T-cell (primary cell): ENCODE results near the gene F2. TPM values are rescaled to one million over a fixed set of nuclear protein-coding genes. Genes with fewer than 3 reads are reported as not detected.

Experiments used
- ATAC-seq, 4 experiments: fragments of 200-7000 bp in 3 of 4; fragments of 150-1000 bp in 1 of 4; cut with Tn5 transposase; replicated peaks in 1 of 4; 1 replicate in 3 of 4; 2 replicates in 1 of 4; pipeline ENCODE4 v1.10.0; 2021; ENCODE audit warnings: moderate library complexity in 3 of 4, mild to moderate bottlenecking in 2 of 4, moderate number of reproducible peaks in 1 of 4
- CTCF ChIA-PET, 2 donors: fragments of 300-600 bp; sonication (Branson Sonifier 250); formaldehyde crosslinking; loops; one replicate each; lab custom pipeline; 2022; ENCODE audit warnings: antibody characterized with exemption in 2 of 2; lab: Charles Lee
- POLR2A ChIA-PET, 2 donors: fragments of 300-600 bp; sonication (Branson Sonifier 250); formaldehyde crosslinking; loops; one replicate each; lab custom pipeline; 2022; ENCODE audit warnings: antibody characterized with exemption in 2 of 2; lab: Charles Lee
- DNase-seq, 35 experiments: peaks; one replicate each; pipeline versions ENCODE4 v3.0.0 to v3.0.0-alpha.2; 2013 to 2023
- H3K27ac ChIP-seq: one replicate; pipeline ENCODE4 v1.5.1; 2013; ENCODE audit warnings: low read length
- H3K27me3 ChIP-seq, 2 experiments: replicated peaks in 1 of 2; 1 replicate in 1 of 2; 2 replicates in 1 of 2; pipeline versions ENCODE4 v1.6.1 to v1.7.0; 2013; ENCODE audit warnings: low read length in 1 of 2, mixed read lengths in 1 of 2; ENCODE audit not compliant: control insufficient read depth in 2 of 2, insufficient read depth in 2 of 2; ENCODE audit errors: extremely low read depth in 1 of 2
- H3K36me3 ChIP-seq, 2 donors: 1 replicate in 1 of 2; 2 replicates in 1 of 2; pipeline versions ENCODE4 v1.6.1 to v1.7.0; 2013; ENCODE audit warnings: low read length in 1 of 2; ENCODE audit not compliant: control insufficient read depth in 2 of 2, insufficient read depth in 1 of 2; ENCODE audit errors: extremely low read depth in 1 of 2
- H3K4me1 ChIP-seq, 2 experiments: 1 replicate in 1 of 2; 2 replicates in 1 of 2; pipeline versions ENCODE4 v1.6.1 to v1.7.0; 2013; ENCODE audit warnings: low read length in 2 of 2, mixed read lengths in 1 of 2; ENCODE audit not compliant: insufficient read depth in 2 of 2, control insufficient read depth in 1 of 2; ENCODE audit errors: extremely low read depth in 1 of 2
- H3K4me3 ChIP-seq, 2 donors: 1 replicate in 1 of 2; 2 replicates in 1 of 2; pipeline versions ENCODE4 v1.5.1 to v1.7.0; 2013; ENCODE audit warnings: mild to moderate bottlenecking in 2 of 2, low read length in 1 of 2, moderate library complexity in 1 of 2; ENCODE audit not compliant: control insufficient read depth in 1 of 2; ENCODE audit errors: extremely low read depth in 1 of 2
- H3K9me3 ChIP-seq: 2 replicates; pipeline ENCODE4 v1.7.0; 2013
- H3K27ac Mint-ChIP-seq, 2 donors: one replicate each; pipeline ENCODE4 v1.8.0; 2020 to 2021; ENCODE audit warnings: mild to moderate bottlenecking in 2 of 2, mixed read lengths in 2 of 2
- H3K27me3 Mint-ChIP-seq, 2 donors: one replicate each; pipeline ENCODE4 v1.8.0; 2021 to 2022; ENCODE audit warnings: mixed read lengths in 2 of 2
- H3K36me3 Mint-ChIP-seq: one replicate; pipeline ENCODE4 v1.8.0; 2021; ENCODE audit warnings: mixed read lengths
- H3K4me1 Mint-ChIP-seq, 3 donors: one replicate each; pipeline ENCODE4 v1.8.0; 2020 to 2022; ENCODE audit warnings: mixed read lengths in 3 of 3, mild to moderate bottlenecking in 1 of 3
- H3K4me3 Mint-ChIP-seq, 3 donors: one replicate each; pipeline ENCODE4 v1.8.0; 2020 to 2022; ENCODE audit warnings: mild to moderate bottlenecking in 3 of 3, mixed read lengths in 3 of 3, moderate library complexity in 3 of 3
- H3K9me3 Mint-ChIP-seq, 3 donors: one replicate each; pipeline ENCODE4 v1.8.0; 2020 to 2022; ENCODE audit warnings: mixed read lengths in 3 of 3
- WGBS: methylation state at CpG from one replicate; pipeline ENCODE4 v1.1.5; 2013; ENCODE audit warnings: missing lambda C conversion rate; ENCODE audit not compliant: insufficient coverage; 5-methylcytosine and 5-hydroxymethylcytosine counted together
- total RNA-seq, 35 experiments: library from RNA in 6 of 35; stranded (reverse) in 6 of 35; fragments of 120-200 nt in 1 of 35; gene quantifications; one replicate each; pipeline versions ENCODE4 v1.2.1 to v1.2.4 and lab custom pipeline; 2013 to 2026

F2 gene
- total RNA-seq, 5 donors from 2014 or later (not counting 1 experiment from before 2014, with no cell fraction given), result 0.26 to 0.85 (median 0.57) TPM; not detected in 1

DNA sequence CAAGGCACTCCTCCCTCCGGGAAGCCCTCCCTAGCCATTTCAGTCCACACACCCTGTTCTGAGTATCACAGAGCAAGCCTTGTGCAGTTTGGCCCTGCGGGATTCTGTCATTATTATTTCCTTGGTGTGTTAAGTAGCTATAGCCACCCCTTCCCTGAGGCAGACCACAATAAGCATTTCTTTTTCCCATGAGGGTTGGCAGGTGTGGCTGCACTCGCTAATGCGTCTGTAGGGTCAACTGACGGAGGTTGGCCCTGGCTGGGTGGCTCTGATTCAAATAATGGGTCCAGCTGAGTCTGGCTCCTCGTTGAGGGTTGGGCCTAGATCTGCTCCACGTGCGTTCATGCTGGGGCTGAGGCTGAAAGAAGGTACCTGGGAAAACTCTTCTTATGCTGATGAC is 5.1 kb downstream of the F2 start:
- Histone ChIP-seq H3K9me3 (no peaks in the 10 kb centered on the region), H3K36me3 (no peaks in the 10 kb centered on the region), H3K4me3 (no peak overlapping the region), H3K27ac (no peak overlapping the region), H3K27me3 (no peaks in the 10 kb centered on the region), H3K4me1 (no peaks in the 10 kb centered on the region)
- ATAC-seq (no peak), DNase-seq (no peak)
- H3K4me1 Mint-ChIP-seq, result no peaks in the 10 kb centered on the region
- H3K27me3 Mint-ChIP-seq, result no peaks in the 10 kb centered on the region
- H3K9me3 Mint-ChIP-seq, result no peaks in the 10 kb centered on the region
- no peak overlapping the region for H3K27ac Mint-ChIP-seq
- ChIA-PET POLR2A (no interaction called here), CTCF (interaction anchor here in 1 of 2 donors (0.6 kb wide), 1 partner anchor 49 kb away, joined by 3 read pairs; no protein-coding TSS in a partner anchor)
- no peaks in the 10 kb centered on the region for H3K36me3 Mint-ChIP-seq
- no peak overlapping the region for H3K4me3 Mint-ChIP-seq
- 84% methylated on average over 6 of the region's 8 CpGs for WGBS

GRCh38 chr11:46725338-46726205 is 6.6 kb downstream of the F2 start:
- Histone ChIP-seq H3K4me1 (no peaks in the 10 kb centered on the region), H3K27me3 (no peaks in the 10 kb centered on the region), H3K36me3 (no peaks in the 10 kb centered on the region), H3K4me3 (no peak overlapping the region), H3K9me3 (no peaks in the 10 kb centered on the region), H3K27ac (no peak overlapping the region)
- POLR2A ChIA-PET, result no interaction called here
- Mint-ChIP-seq H3K36me3 (no peaks in the 10 kb centered on the region), H3K4me1 (no peaks in the 10 kb centered on the region), H3K27me3 (no peaks in the 10 kb centered on the region), H3K4me3 (no peak overlapping the region), H3K27ac (no peak overlapping the region), H3K9me3 (no peaks in the 10 kb centered on the region)
- ATAC-seq (no peak), DNase-seq (no peak)
- 91% methylated on average over 16 of the region's 19 CpGs for WGBS
- CTCF ChIA-PET, result no interaction called here

- Histone ChIP-seq H3K9me3 (no peaks in the 10 kb centered on the region), H3K27me3 (no peaks in the 10 kb centered on the region), H3K4me3 (no peak overlapping the region), H3K4me1 (no peaks in the 10 kb centered on the region), H3K27ac (no peak overlapping the region), H3K36me3 (no peaks in the 10 kb centered on the region)
- DNase-seq (no peak), ATAC-seq (no peak)
- Mint-ChIP-seq H3K27me3 (no peaks in the 10 kb centered on the region), H3K27ac (no peak overlapping the region), H3K4me3 (no peak overlapping the region), H3K9me3 (no peaks in the 10 kb centered on the region), H3K4me1 (no peaks in the 10 kb centered on the region), H3K36me3 (no peaks in the 10 kb centered on the region)
- 90% methylated on average over 21 of the region's 26 CpGs for WGBS
- ChIA-PET POLR2A (no interaction called here), CTCF (no interaction called here)
These were observed 7.3 kb downstream of the F2 start for GRCh38 chr11:46726206-46726862.

- H3K27ac Mint-ChIP-seq, result no peak overlapping the region
- H3K4me1 Mint-ChIP-seq, result no peaks in the 10 kb centered on the region
- CTCF ChIA-PET, result no interaction called here
- H3K9me3 Mint-ChIP-seq, result no peaks in the 10 kb centered on the region
- no peaks in the 10 kb centered on the region for H3K4me1 ChIP-seq
- H3K27me3 Mint-ChIP-seq, result no peaks in the 10 kb centered on the region
- no peak overlapping the region for H3K27ac ChIP-seq
- DNase-seq (no peak), ATAC-seq (no peak)
- H3K4me3 ChIP-seq, result no peak overlapping the region
- 81% methylated on average over 17 of the region's 17 CpGs for WGBS
- no peaks in the 10 kb centered on the region for H3K9me3 ChIP-seq
- POLR2A ChIA-PET, result no interaction called here
- H3K27me3 ChIP-seq, result no peaks in the 10 kb centered on the region
- H3K36me3 ChIP-seq, result no peaks in the 10 kb centered on the region
- H3K36me3 Mint-ChIP-seq, result no peaks in the 10 kb centered on the region
- H3K4me3 Mint-ChIP-seq, result no peak overlapping the region
These were observed 9.1 kb downstream of the F2 start for GRCh38 chr11:46727952-46728658.

DNA sequence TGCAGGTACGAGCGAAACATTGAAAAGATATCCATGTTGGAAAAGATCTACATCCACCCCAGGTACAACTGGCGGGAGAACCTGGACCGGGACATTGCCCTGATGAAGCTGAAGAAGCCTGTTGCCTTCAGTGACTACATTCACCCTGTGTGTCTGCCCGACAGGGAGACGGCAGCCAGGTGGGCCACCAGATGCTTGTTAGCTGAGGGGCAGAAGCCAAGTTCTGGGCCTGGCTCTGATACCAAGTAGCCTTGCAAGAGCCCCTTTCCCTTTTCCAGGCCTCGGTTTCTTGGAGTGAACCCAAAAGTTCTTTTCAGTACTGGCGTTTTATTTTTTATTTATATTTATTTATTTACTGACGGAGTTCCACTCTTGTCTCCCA is 9.6 kb downstream of the F2 start:
- ATAC-seq, result no peak
- no peak for DNase-seq
- Mint-ChIP-seq H3K9me3 (no peaks in the 10 kb centered on the region), H3K36me3 (no peaks in the 10 kb centered on the region), H3K4me3 (no peak overlapping the region), H3K27ac (no peak overlapping the region), H3K27me3 (no peaks in the 10 kb centered on the region), H3K4me1 (no peaks in the 10 kb centered on the region)
- H3K27ac ChIP-seq, result no peak overlapping the region
- WGBS, result 91% methylated on average over 6 of the region's 9 CpGs
- ChIA-PET CTCF (no interaction called here), POLR2A (no interaction called here)
- H3K4me1 ChIP-seq, result no peaks in the 10 kb centered on the region
- no peaks in the 10 kb centered on the region for H3K9me3 ChIP-seq
- no peaks in the 10 kb centered on the region for H3K27me3 ChIP-seq
- no peak overlapping the region for H3K4me3 ChIP-seq
- H3K36me3 ChIP-seq, result no peaks in the 10 kb centered on the region

DNA sequence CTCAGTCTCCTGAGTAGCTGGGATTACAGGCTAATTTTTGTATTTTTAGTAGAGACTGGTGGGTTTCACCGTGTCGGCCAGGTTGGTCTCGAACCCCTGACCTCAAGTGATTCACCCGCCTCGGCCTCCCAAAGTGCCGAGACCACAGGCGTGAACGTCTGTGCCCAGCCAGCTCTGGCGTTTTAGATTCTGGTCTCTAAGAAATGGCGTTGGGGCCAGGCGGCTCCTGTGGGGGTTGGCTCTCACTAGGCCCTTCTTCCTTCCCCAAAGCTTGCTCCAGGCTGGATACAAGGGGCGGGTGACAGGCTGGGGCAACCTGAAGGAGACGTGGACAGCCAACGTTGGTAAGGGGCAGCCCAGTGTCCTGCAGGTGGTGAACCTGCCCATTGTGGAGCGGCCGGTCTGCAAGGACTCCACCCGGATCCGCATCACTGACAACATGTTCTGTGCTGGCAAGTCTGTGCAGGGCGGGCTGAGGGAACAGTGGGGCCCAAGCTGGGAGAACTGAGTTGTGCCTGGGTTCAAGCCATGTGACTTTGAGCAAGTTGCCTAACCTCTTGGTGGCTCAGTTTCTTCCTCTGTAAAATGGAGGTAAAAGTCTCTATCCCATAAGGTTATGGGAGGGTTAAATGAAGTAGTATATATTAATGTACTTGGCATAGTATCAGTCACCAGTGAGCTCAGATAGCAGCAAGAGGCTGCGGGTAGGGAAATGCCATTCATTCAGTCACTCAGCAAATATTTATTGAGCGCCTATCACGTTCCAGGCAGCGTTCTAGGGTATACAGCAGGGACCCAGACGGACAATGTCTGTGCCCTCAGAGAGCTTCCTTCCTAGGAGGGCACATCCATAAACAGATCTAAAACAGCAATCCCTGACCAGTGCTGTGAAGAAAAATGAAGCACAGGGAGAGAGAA is 10.4 kb downstream of the F2 start:
- H3K4me3 ChIP-seq, result no peak overlapping the region
- 88% methylated on average over 18 of the region's 24 CpGs for WGBS
- H3K36me3 ChIP-seq, result no peaks in the 10 kb centered on the region
- Mint-ChIP-seq H3K27me3 (no peaks in the 10 kb centered on the region), H3K4me3 (no peak overlapping the region), H3K27ac (no peak overlapping the region), H3K4me1 (no peaks in the 10 kb centered on the region), H3K9me3 (no peaks in the 10 kb centered on the region), H3K36me3 (no peaks in the 10 kb centered on the region)
- DNase-seq (no peak), ATAC-seq (no peak)
- ChIA-PET POLR2A (no interaction called here), CTCF (interaction anchor here in 1 of 2 donors (0.6 kb wide), 1 partner anchor 391 kb away, joined by 4 read pairs; no protein-coding TSS in a partner anchor)
- no peak overlapping the region for H3K27ac ChIP-seq
- no peaks in the 10 kb centered on the region for H3K4me1 ChIP-seq
- no peaks in the 10 kb centered on the region for H3K27me3 ChIP-seq
- no peaks in the 10 kb centered on the region for H3K9me3 ChIP-seq
